Endometrial microvascular endothelial cells (primary cell): ENCODE measurements around the gene PPP1R14C. TPM values are rescaled to one million over a fixed set of nuclear protein-coding genes. Genes with fewer than 3 reads are reported as not detected.
"Not testable (repeated sequence)": the region's sequence is repeated elsewhere in the genome, so short reads cannot be mapped to it uniquely, and the experiment has no call there.

Experiments
- in situ Hi-C: cut with HindIII; loops from 2 replicates; pipeline ENCODE4 v1.10.0; 2017; ENCODE audit warnings: low sequenced_read_pairs, low pct_unique_long_range_greater_than_20kb; ENCODE audit errors: inconsistent ontology term
- total RNA-seq: library from RNA; depleted of rRNA; stranded (reverse); fragments of >200 nt; gene quantifications from one replicate; pipeline ENCODE4 v1.2.3, GENCODE V29; 2015; ENCODE audit errors: inconsistent ontology term

The PPP1R14C gene
- total RNA-seq, 1 donor from 2014 or later, result not detected

DNA sequence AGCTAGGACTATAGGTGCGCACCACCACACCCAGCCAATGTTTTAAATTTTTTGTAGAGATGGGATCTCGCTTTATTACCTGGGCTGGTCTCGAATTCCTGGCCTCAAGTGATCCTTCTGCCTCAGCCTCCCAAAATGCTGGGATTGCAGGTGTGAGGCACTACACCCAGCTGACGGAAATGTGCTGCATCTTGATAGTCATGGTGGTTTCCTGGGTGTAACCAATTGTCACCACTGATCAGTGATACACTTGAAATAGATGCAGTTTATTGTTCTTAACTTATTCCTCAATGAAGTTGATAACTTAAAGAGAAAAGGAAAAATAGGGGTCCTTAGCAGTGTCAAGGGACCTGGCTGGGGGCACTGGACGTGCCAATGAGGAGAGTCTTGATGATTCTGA, 92.4 kb downstream of the PPP1R14C start:
- in situ Hi-C loops, result no loop called here

DNA sequence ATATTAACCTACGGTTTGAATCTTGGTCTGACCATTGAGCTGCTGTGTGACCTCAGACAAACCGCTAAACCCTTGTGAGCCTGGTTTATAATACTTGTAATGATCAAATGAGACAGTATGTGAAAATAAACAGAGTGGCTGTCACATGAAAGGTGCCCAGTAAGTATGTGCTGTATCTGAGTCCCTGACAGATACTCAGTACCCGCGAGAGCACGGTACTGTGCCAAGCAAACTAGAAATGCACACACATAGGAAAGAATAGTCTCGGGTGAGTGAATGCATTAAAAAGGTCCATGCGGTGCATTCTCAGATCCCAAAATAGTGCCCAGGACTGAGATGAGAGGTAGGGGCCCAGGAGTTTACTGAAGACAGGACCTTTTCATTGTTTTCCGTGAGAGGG, 93.3 kb downstream of the PPP1R14C start:
- in situ Hi-C loops, result no loop called here

DNA sequence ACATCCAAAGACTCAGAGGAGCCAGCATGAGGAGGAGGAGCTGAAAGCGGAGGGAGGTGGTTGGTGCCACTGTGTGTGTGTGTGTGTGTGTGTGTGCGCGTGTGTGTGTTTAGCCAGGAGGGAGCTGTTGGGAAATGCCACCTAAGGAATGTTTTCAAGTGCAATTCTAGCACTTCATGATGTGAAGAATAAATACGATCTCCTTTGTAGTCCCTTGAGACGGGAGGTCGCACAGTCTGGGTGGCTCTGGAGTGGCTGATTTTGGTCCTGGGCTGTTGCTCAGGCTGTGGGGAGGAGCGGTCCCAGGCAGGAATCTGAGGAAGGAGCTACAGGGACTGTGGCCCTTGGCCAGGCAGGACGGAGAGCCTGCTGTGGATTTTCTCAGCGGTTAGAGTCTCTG, 93.7 kb downstream of the PPP1R14C start:
- in situ Hi-C loops, result no loop called here

DNA sequence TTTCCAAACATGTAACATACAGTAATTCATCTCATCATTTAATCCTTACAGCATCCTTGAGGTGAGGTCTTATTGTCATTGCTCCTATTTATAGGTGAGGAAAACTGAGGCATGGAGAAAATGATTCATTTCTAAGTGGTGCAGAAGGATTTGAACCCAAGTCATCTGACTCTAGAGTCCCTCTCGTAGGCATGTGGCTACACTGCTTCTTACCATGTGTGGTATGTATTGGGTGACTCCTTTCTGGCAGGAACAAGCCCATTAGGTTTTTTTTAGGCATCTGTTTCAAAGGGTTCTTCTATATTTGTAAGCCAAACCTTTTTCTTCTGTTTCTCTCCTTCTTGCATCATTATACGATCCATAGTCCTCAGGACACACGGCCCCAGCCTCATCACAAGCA, 94.8 kb downstream of the PPP1R14C start:
- in situ Hi-C loops, result no loop called here

DNA sequence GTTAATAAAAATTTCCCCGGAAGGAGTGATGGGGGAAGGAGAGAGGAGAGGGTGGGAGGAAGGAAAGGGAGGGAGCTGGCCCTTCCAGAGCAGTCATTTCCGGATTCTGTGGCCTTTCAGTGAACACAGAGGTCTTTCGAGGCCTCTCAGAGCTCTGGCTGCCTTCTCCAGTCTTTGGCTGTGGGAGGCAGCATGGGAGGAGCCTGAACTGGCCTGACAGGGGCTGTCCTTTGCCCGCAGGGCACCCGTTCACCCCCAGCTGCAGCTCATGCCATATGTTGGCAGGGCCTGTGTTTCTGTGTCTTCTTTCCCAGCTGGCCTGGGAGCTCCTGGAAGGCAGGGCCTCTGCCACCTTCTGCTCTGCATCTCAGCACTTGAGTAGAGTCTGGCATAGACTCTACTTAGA, 95.5 kb downstream of the PPP1R14C start:
- in situ Hi-C loops, result no loop called here

DNA sequence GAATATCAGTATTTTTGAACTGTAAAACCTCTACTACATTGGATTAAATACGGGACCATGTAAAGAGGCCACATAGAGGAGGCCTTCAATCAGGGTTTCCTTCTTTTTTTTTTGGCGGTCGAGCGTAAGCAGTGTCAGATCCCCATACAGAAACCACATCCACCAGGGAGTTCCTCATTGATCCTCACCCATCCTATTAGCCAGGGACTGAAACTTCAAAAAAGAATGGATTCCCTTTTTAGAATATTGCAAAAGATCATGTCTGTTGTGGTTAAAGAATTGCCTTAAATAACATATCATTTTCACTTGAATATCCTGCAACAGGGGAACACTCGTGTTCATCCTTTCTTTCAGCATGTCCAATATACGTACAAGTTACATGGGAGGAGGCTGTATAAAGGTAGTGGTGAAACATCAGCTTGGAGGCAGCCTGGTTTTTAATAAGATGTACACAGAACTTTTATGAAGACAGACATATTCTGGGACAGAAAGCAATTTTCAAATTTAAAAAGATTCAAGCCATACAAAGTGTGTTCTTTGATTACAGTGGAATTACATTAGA, 96.1 kb downstream of the PPP1R14C start:
- in situ Hi-C loops, result no loop called here

DNA sequence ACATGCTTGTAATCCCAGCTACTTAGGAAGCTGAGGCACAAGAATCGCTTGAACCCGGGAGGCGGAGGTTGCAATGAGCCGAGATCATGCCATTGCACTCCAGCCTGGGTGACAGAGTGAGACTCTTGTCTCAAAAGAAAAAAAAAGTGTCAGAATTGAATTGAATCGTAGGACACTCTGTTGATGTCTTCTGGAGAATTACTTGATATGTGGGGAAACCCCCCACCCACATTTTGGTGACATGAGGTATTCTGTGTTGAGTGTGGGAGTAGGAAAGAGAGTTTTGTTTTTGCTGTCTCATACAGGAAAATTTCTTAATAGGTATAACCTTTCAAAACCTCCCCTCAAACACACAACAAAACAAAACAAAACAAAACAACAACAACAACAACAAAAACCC, 98.9 kb downstream of the PPP1R14C start:
- in situ Hi-C loops, result not testable (repeated sequence)

DNA sequence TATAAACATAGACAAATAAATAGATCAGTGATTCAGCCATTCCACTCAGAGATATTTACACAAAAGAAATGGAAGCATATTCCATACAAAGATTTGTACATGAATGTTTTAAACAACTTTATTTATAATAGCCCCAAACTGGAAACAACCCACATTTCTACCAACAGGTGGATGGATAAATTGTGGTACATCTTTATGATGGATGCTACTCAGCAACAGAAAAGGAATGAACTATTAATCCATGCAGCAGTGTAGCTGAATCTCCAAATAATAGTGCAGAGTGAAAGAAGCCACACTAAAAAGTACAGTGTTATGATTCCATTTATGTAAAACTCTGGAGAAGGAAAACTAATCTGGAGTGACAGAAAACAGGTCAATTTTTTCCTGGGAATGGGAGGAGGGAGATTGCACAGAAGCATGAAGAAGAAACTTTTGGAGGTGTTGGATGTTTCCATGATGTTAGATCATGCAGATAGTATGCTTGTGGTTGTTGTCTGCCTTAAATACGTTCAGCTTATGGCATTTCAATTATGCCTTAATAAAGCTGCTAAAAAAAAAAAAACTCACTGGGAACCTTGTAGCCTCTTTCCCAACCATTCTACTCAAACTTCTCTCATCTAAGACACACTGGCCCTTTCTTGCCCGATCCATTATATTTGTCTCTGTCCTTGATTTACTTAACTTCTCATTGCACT, 100.9 kb downstream of the PPP1R14C start:
- in situ Hi-C loops, result no loop called here

DNA sequence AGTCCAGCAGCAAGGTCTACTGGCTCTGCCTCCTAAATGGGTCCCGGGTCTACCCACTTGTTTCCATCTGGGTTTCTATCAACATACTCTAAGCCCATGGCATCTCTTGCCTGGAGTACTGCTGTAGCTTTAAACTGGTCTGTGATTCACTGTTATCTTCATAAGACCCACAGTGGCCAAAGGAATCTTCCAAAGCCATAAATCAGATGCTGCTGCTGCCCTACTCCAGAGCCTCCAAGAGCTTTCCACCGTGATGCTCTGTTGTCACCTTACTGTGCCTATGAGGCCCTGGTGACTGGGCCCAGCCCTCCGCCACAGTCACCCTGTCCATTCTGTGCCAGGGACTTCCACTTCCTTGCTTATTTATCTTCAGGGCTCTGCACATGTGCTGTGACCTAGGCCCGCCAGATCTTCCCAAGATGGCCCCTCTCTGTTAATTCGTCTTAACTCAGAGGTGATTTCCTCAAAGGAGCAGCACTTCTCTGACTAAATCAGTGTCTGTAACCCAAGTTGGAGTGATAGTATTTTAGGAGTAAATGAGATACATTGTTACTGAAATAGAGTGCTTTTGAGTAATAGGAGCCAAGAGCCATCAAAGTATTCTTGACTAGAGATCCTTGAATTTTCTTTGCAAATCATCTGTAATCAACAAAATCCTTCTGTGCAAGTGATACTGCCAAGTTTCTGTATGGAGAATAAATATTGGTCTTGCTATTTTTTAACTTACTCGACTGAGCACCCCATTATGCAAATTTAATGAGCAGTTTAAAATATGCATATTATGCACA, 102.5 kb downstream of the PPP1R14C start:
- in situ Hi-C loops, result no loop called here

DNA sequence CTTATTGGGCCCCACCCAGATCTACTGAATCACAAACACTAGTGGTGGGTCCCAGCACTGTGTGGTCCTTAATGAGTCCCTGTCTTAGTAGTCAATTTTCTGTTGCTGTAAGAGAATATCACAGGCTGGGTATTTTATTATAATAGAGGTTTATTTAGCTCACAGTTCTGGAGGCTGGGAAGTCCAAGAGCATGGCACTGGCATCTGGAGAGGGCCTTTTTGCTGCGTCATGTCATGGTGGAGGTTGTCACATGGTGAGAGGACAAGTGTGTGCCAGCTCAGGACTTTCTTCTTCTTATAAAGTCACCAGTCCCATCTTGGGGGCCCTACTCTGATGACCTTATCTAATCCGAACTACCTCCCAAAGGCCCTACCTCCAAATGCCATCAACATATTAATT, 105.0 kb downstream of the PPP1R14C start:
- in situ Hi-C loops, result no loop called here

DNA sequence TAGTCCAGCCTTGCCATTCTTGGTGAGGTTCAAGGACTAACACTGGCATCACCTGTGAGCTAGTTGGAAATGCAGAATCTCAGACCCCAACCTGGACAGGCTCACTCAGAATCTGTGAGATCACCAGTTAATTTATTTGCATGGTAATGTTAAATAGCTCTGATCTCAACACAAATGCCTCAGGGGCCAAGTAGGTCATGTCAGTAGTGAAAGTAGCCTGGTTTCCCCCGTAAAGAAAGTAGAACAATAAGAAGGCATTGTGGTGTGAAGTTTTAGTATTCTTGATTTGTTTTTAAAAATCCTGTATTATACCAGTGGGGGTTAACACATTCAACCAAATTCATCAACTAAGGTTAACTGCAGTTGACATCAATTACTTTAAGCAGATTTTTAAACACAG, 105.5 kb downstream of the PPP1R14C start:
- in situ Hi-C loops, result no loop called here

DNA sequence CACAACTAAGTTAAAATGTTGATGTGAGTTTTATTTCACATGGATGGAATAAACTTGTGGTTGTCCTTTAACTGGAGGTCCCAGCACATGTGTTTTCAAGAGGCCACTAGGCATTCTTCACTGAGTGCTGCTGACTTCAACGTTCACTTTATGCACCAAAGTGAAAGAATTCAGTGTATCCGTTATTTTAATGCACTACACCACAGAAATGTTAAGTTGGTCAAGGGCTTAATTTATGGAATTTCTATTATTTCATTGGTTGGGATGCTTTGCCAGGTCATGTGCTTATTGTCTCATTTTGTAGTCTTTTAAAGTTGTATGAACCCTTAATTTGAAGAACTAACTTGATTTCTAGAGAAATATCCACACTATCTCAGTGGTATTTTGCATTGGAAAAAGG, 106.4 kb downstream of the PPP1R14C start:
- in situ Hi-C loops, result no loop called here

DNA sequence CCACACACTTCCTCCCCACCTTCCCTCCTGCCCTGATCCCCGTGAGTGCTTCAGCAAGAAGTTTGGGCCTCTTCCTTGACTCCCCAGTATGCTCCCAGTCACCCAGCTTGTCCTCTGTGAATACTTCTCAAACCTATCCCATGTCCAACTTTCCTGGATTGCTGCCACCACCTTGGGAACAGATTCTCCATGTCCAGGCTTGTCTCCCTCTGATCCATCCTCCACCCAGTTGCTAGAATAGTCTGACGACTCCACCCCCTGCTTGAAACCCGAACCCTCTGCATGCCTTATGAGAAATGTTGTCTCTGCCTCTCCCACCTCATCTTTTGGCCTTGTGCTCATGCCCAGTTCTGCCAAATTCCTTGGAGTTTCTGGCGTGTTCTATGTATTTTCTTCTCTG, 108.0 kb downstream of the PPP1R14C start:
- in situ Hi-C loops, result no loop called here

DNA sequence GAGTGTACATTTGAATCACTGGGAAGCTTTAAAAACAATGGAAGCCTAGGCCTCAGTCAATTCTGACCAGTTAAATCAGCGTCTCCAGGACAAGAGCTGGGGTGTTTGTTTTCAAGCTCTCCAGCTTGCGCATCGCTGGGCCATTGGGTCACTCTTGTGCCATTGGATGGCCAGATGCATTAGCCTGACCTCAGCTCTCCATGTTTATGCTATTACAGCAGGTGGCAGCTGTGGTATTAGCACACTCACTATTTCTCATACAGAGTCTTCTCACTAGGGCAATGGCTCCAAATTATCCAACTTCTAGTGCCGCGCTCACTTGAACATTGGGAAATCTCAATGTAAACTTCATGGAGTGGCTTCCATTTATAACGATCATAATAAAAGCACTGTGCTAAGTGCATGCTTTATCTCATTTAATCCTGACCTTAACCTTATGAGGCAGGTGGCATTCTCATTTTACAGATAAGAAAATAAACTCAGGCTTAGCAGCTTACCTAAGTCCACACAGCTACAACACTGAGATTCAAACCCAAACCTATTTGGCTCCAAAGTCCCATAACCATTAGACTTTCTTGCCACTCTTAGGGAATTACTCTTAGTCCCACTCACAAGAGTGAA, 108.8 kb downstream of the PPP1R14C start:
- in situ Hi-C loops, result no loop called here

DNA sequence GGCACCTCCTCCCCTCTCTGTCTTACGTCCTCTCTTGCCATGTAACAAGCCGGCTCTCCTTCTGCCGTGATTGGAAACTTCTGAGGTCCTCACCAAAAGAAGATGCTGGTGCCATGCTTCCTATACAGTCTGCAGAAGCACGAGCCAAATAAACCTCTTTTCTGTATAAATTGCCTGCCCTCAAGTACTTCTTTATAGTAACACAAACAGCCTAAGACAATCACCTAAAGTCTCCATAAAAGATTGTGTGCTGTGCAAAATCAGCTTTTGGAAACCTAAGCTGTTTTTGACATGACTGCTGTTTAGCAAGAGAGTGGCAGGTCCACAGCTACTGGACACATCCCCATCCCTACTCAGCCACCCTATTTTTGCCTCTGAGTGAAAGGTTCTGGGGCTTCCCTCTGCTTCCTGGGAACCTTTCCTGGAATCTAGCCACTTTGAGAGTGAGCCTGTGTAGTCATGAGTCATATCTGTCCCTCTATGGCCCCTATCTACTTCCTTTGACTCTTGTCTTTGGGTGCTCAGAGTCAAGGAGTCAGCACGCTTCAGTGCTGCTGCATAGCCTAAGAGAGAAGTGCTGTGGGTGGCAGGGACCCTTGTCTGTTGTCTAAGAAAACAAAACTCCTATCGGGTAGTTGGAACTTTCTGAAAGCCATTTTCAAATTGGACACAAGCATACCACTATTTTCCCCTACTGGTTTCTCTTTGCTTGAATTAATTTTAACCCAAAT, 110.0 kb downstream of the PPP1R14C start:
- in situ Hi-C loops, result no loop called here

DNA sequence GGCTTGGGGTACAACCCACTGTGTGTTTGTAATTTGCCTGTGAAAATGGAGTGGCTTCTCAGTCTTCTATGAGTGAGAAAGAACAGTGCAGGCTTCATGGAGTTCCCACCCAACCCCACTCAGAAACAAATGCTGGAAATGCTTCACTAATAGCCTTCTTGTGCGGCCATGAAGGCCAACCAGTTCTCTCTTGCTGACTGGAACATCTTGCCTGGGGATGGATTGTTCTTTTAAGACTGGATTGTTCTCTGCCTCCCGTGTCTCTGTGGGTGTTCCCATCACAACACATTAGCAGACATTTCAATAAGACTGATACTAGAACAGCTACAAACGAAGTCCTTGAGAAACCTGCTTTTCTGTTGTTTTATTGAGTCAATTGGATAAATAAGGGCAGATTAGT, 110.6 kb downstream of the PPP1R14C start:
- in situ Hi-C loops, result no loop called here

DNA sequence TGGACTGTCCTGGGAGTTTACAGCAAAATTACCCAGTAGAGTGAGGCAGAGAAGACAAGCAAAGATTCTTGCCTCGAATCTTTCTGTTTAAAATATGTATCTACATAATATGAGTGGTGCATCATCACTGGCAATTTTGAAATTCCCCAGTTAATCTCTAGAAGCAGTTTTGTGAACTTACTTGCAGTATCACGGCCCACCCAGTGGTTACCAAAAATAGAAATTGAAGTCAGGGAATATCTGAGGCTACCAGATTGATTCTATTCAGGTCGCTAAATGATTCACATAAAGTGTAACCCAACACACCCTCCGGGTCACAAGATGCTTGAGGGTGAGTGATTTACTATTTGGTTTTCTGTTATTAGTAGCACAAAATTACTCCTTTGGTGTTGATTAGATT, 111.9 kb downstream of the PPP1R14C start:
- in situ Hi-C loops, result no loop called here

DNA sequence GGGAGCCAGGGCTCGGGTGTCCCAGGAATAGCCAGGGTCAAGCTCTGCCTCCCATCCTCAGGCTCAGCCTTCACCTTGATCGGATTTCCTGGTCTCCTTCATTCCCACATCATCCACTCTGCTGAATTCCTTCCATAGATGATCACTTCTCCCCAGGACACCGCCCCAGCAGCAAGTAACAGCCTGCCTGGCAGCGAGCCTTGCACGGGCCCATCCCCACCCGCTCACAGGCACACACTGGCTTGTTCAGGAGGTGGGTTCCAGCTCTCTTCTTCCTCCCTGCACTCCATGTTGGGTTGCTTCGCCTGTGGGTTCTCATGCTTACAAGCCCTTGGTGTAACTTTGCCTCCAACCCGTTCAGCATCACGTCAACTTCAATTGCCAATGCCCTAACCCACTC, 113.0 kb downstream of the PPP1R14C start:
- in situ Hi-C loops, result no loop called here

DNA sequence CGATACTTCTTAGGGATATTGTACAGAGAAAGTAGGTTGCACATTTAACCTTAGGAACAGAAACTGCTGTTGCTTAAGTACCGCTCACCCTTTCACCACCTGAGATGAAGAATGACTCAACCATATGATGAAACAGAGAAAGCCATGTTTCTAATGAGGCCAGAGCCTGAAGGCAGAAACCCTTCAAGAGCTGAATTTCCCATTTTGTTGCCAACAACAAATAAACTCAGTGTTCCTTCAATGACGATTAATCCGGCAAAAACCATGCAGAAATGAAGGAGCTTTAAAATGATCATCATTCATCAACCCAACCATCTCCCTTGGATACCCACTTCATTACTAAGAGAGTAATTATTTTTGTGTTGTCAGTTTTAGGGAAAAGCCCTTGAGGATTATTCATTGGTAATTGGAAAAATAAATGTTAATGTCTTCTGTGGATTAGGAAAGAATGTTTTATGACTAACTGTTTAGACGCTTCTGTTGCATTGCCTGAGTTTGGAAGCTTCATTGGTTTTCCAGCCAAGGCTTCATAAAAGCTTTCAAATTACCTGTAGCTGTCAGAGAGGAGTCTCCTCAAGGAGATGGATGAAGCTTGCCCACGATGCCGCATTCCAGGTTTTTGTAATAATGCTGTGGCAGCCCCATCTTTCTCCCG, 113.9 kb downstream of the PPP1R14C start:
- in situ Hi-C loops, result no loop called here
